H1 (cell line): ENCODE measurements around the gene MSI1. TPM values are rescaled to one million over a fixed set of nuclear protein-coding genes. Genes with fewer than 3 reads are reported as not detected.

ENCODE experiments used
- ASH2L ChIP-seq: fragments of 200-600, 300-600 bp; sonication (generic); IDR thresholded peaks from one replicate; pipeline ENCODE4 v1.7.1; 2017; ENCODE audit warnings: low read length
- ATF2 ChIP-seq: IDR thresholded peaks from 2 replicates; pipeline ENCODE4 v1.6.1; 2012; ENCODE audit warnings: low read length, inconsistent platforms
- ATF3 ChIP-seq: IDR thresholded peaks from 2 replicates; pipeline ENCODE4 v1.6.1; 2011; ENCODE audit warnings: low read depth, mild to moderate bottlenecking, low read length; ENCODE audit not compliant: insufficient read depth
- GTF2F1 ChIP-seq: IDR thresholded peaks from 2 replicates; pipeline ENCODE4 v1.6.1; 2012; ENCODE audit warnings: low read depth, low read length, improper control_type of control experiment, borderline replicate concordance
- HDAC2 ChIP-seq, 2 experiments: fragments of 300-600 bp in 1 of 2; sonication (generic) in 1 of 2; IDR thresholded peaks; 2 replicates each; pipeline ENCODE4 v1.6.1; 2011 to 2012; ENCODE audit warnings: low read depth in 2 of 2, low read length in 2 of 2, mild to moderate bottlenecking in 2 of 2, moderate library complexity in 2 of 2, borderline replicate concordance in 1 of 2, inconsistent platforms in 1 of 2
- KDM1A ChIP-seq: fragments of 200-600, 300-600 bp; sonication (generic); IDR thresholded peaks from 2 replicates; pipeline ENCODE4 v1.7.1; 2016; ENCODE audit warnings: mild to moderate bottlenecking, low read length, borderline replicate concordance
- MAX ChIP-seq: IDR thresholded peaks from 2 replicates; pipeline ENCODE4 v1.6.1; 2012; ENCODE audit warnings: inconsistent platforms
- SP1 ChIP-seq: IDR thresholded peaks from 2 replicates; pipeline ENCODE4 v1.6.1; 2011; ENCODE audit warnings: low read depth, low read length
- TBP ChIP-seq: IDR thresholded peaks from 2 replicates; pipeline ENCODE4 v1.6.1; 2011; ENCODE audit warnings: low read depth, low read length, improper control_type of control experiment
- polyA plus RNA-seq, 7 experiments: library from polyadenylated mRNA; depleted of rRNA in 3 of 7; stranded (reverse) in 5 of 7; unstranded in 2 of 7; fragments of >200 nt in 5 of 7; fragments of 200-250 nt in 2 of 7; gene quantifications; 1 replicate in 5 of 7; 2 replicates in 1 of 7; 4 replicates in 1 of 7; pipeline versions ENCODE4 v1.2.1 to v1.2.3, GENCODE V29; 2011 to 2013; ENCODE audit warnings: missing spikeins in 2 of 7, mixed read lengths in 2 of 7
- total RNA-seq: library from RNA; stranded (reverse); fragmentation: NEBNext Ultra II Directional; extraction: Animal tissue kit (Norgen Biotek cat#: 25700); gene quantifications from 2 replicates; pipeline ENCODE4 v1.2.1, GENCODE V29; 2021
- TF ChIP-seq, protein P1 (sequence below): IDR thresholded peaks from 2 replicates; pipeline ENCODE4 v1.6.1; 2012; ENCODE audit warnings: inconsistent platforms

MSI1 gene
- total and polyA plus RNA-seq, 2 of the 8 experiments (the other 6 are each of a cell fraction or from before 2014, with no cell fraction given) = 13.5 to 51.9 TPM

GRCh38 chr12:120388691-120389481, 19.9 kb upstream of the MSI1 start (continued):
- TF ChIP-seq ATF3 (peak; percentile 50; the same call in 1 of the 2 replicates), GTF2F1 (0 out of 2 replicates have a peak, but pooled peaks have one; percentile 45), MAX (peak; percentile 86), ATF2 (no peak), ASH2L (peak; percentile 88), TBP (peak; percentile 68), HDAC2 (IDR thresholded peaks at IDR 0.05; ENCODE audit: borderline replicate concordance in 1 of 2, low read depth in 2 of 2, low read length in 2 of 2) (peak in 1 of 2 experiments; percentile 48; a peak in 1 of 4 replicates), KDM1A (no peak), SP1 (peak; percentile 68)
- TF ChIP-seq, protein P1, sequence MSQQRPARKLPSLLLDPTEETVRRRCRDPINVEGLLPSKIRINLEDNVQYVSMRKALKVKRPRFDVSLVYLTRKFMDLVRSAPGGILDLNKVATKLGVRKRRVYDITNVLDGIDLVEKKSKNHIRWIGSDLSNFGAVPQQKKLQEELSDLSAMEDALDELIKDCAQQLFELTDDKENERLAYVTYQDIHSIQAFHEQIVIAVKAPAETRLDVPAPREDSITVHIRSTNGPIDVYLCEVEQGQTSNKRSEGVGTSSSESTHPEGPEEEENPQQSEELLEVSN = peak; percentile 95
